Suprapubic skin (tissue), 4 donors: ENCODE data around the gene BOD1L2. TPM values are rescaled to one million over a fixed set of nuclear protein-coding genes. Genes with fewer than 3 reads are reported as not detected.

Source experiments
- DNase-seq, 2 donors: peaks; one replicate each; pipeline ENCODE4 v3.0.0-alpha.2; 2019; ENCODE audit warnings: low spot score in 2 of 2
- H3K27ac ChIP-seq: fragments of 200-600 bp; sonication (generic); one replicate; pipeline ENCODE4 v1.5.1; 2019
- H3K27me3 ChIP-seq: fragments of 200-600 bp; sonication (generic); one replicate; pipeline ENCODE4 v1.5.1; 2019
- H3K36me3 ChIP-seq: fragments of 200-600 bp; sonication (generic); one replicate; pipeline ENCODE4 v1.5.1; 2019
- H3K4me1 ChIP-seq: fragments of 200-600 bp; sonication (generic); one replicate; pipeline ENCODE4 v1.5.1; 2019
- H3K4me3 ChIP-seq: fragments of 200-600 bp; sonication (generic); one replicate; pipeline ENCODE4 v1.5.1; 2019; ENCODE audit warnings: mild to moderate bottlenecking
- H3K9me3 ChIP-seq: fragments of 200-600 bp; sonication (generic); one replicate; pipeline ENCODE4 v1.5.1; 2019
- EP300 ChIP-seq: sonication (generic); formaldehyde crosslinking; IDR thresholded peaks from one replicate; pipeline ENCODE4 v1.6.1; 2017; ENCODE audit warnings: antibody characterized with exemption
- POLR2A ChIP-seq, 2 donors: fragments of 450-650 bp; IDR thresholded peaks; one replicate each; pipeline ENCODE4 v1.6.1; 2017; ENCODE audit warnings: antibody characterized with exemption in 2 of 2, mild to moderate bottlenecking in 2 of 2, moderate library complexity in 2 of 2
- POLR2AphosphoS5 ChIP-seq, 3 donors: sonication (generic); formaldehyde crosslinking; IDR thresholded peaks; one replicate each; pipeline ENCODE4 v1.6.1; 2017; ENCODE audit warnings: antibody characterized with exemption in 3 of 3
- WGBS: methylation state at CpG from one replicate; pipeline ENCODE4 v1.1.5; 2018; 5-methylcytosine and 5-hydroxymethylcytosine counted together
- total RNA-seq, 4 donors: library from RNA; depleted of rRNA; stranded (reverse); fragments of >200 nt; gene quantifications; one replicate each; pipeline ENCODE4 v1.1.0, GENCODE V29; 2016
- TF ChIP-seq, protein P1 (sequence below), 2 donors: fragments of 200-600 bp in 1 of 2; fragments of 450-650 bp in 1 of 2; sonication (generic) in 1 of 2; IDR thresholded peaks; one replicate each; pipeline ENCODE4 v1.5.1; 2016 to 2019; ENCODE audit warnings: antibody characterized with exemption in 2 of 2, mild to moderate bottlenecking in 1 of 2, moderate library complexity in 1 of 2

Gene BOD1L2
- total RNA-seq, 4 donors from 2014 or later: not detected

DNA sequence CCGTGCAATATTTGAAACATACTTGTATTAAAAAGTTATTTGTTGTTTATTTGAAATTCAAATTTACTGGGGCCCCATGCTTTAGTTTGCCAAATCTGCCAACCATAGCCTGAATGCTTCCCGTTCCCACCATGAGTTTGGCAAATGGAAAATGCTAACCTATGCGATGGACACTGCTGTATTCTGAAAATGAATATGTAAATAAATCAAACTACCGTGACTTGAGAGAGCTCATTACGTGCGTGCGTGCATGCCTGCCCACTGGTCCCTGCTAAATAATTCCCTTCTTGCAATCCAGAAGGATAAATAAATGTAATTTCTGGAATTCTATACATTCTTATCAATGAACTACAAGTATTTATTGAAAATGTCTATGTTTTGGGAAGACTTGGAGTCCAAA is 3.2 kb downstream of the BOD1L2 start:
- H3K4me3 ChIP-seq: no peak overlapping the region
- no peaks in the 10 kb centered on the region for H3K36me3 ChIP-seq
- peaks cover 3% of the 10 kb centered on the region for H3K27me3 ChIP-seq
- H3K4me1 ChIP-seq: peaks cover 8% of the 10 kb centered on the region
- 63% methylated on average over 7 of the region's 7 CpGs for WGBS
- H3K27ac ChIP-seq: no peak overlapping the region
- no peak for TF ChIP-seq POLR2A (IDR thresholded peaks at IDR 0.05)
- no peak for TF ChIP-seq EP300
- TF ChIP-seq, protein P1, sequence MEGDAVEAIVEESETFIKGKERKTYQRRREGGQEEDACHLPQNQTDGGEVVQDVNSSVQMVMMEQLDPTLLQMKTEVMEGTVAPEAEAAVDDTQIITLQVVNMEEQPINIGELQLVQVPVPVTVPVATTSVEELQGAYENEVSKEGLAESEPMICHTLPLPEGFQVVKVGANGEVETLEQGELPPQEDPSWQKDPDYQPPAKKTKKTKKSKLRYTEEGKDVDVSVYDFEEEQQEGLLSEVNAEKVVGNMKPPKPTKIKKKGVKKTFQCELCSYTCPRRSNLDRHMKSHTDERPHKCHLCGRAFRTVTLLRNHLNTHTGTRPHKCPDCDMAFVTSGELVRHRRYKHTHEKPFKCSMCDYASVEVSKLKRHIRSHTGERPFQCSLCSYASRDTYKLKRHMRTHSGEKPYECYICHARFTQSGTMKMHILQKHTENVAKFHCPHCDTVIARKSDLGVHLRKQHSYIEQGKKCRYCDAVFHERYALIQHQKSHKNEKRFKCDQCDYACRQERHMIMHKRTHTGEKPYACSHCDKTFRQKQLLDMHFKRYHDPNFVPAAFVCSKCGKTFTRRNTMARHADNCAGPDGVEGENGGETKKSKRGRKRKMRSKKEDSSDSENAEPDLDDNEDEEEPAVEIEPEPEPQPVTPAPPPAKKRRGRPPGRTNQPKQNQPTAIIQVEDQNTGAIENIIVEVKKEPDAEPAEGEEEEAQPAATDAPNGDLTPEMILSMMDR (IDR thresholded peaks at IDR 0.05): no peak
- TF ChIP-seq POLR2AphosphoS5 (IDR thresholded peaks at IDR 0.05): no peak
- no peaks in the 10 kb centered on the region for H3K9me3 ChIP-seq
- no peak for DNase-seq

DNA sequence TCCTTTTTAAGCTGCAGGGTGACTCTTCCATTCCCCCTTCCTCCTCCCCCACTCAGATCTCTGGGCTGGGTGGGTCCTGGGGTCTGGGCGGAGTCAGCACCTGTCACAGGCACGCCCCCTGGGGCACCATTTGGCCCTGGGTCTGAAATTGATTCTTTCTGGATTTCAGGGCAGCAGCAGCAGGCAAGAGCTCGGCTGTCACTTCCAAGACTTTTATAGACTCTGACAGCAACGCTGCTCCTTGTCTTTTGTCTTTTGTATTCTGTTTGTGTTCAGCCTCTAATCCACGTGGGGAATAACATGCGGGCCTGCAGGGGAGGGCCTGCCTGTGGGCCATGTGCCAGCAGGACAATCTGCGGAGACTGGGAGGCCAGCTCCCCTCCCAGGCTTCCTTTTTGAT is 3.9 kb downstream of the BOD1L2 start:
- Histone ChIP-seq H3K27ac (no peak overlapping the region), H3K9me3 (no peaks in the 10 kb centered on the region), H3K4me1 (peaks cover 8% of the 10 kb centered on the region), H3K27me3 (peaks cover 3% of the 10 kb centered on the region), H3K4me3 (no peak overlapping the region), H3K36me3 (no peaks in the 10 kb centered on the region)
- TF ChIP-seq, protein P1 (IDR thresholded peaks at IDR 0.05): no peak
- no peak for TF ChIP-seq POLR2AphosphoS5 (IDR thresholded peaks at IDR 0.05)
- no peak for TF ChIP-seq POLR2A (IDR thresholded peaks at IDR 0.05)
- TF ChIP-seq EP300: no peak
- DNase-seq: no peak
- WGBS: 6% methylated on average over 7 of the region's 7 CpGs

DNA sequence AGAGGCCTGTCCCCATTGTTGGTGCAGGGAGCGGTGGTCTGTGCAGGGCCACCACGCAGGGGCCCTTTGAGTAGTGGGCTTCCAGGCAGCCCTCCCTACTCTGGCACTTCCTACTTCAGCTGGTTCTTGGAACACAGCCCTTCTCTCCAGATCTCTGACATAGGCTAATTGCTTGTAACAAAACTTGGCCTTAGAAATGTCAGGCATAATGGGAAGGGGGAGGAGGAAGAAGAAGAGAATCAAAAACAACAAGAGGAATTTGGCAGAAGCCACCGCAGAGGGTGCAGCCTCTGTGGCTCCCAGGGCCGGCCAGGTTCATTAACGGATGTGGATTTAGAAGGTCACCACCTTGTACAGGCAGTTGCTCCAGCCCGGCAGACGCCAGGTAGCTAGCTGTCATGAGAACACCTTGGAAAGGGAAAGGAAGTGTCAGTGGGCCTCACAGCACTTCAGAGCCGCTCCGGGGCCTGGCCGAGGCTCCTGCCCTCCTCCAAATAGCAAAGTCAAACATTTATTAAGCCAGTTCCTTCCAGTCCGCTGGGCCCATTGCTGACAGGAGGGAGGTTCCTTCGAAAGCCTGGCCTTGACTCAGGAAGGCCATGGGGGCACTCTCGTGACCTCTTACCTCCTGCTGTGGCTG is 7.4 kb downstream of the BOD1L2 start:
- H3K27me3 ChIP-seq: peaks cover 3% of the 10 kb centered on the region
- H3K36me3 ChIP-seq: no peaks in the 10 kb centered on the region
- TF ChIP-seq, protein P1 (IDR thresholded peaks at IDR 0.05): no peak
- TF ChIP-seq EP300 (no peak), POLR2AphosphoS5 (IDR thresholded peaks at IDR 0.05) (no peak), POLR2A (IDR thresholded peaks at IDR 0.05) (no peak)
- peaks cover 8% of the 10 kb centered on the region for H3K4me1 ChIP-seq
- H3K9me3 ChIP-seq: no peaks in the 10 kb centered on the region
- no peak overlapping the region for H3K27ac ChIP-seq
- no peak for DNase-seq
- WGBS: 70% methylated on average over 13 of the region's 13 CpGs
- no peak overlapping the region for H3K4me3 ChIP-seq

DNA sequence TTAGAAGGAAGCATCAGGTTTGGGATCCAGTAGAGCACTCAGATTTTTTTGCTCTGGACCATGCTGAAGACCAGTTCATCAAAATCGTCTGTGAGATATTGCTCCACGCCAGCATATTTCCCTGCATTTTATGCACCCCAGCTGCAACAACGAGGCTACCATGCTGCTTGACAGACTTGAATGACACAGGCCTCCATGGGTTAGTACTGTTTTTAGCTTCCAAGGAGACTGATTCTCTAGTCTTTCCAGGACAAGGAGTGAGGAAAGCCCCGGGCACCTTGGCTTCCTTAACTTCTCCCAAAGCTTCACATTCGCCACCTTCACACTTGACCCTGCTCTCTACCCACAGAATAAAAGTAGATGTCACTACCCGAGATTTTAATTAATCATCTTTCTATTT is 17.5 kb downstream of the BOD1L2 start:
- 76% methylated on average over 6 of the region's 6 CpGs for WGBS
- TF ChIP-seq EP300: no peak
- TF ChIP-seq, protein P1 (IDR thresholded peaks at IDR 0.05): no peak
- no peak for TF ChIP-seq POLR2AphosphoS5 (IDR thresholded peaks at IDR 0.05)
- no peak for TF ChIP-seq POLR2A (IDR thresholded peaks at IDR 0.05)
- no peak for DNase-seq

DNA sequence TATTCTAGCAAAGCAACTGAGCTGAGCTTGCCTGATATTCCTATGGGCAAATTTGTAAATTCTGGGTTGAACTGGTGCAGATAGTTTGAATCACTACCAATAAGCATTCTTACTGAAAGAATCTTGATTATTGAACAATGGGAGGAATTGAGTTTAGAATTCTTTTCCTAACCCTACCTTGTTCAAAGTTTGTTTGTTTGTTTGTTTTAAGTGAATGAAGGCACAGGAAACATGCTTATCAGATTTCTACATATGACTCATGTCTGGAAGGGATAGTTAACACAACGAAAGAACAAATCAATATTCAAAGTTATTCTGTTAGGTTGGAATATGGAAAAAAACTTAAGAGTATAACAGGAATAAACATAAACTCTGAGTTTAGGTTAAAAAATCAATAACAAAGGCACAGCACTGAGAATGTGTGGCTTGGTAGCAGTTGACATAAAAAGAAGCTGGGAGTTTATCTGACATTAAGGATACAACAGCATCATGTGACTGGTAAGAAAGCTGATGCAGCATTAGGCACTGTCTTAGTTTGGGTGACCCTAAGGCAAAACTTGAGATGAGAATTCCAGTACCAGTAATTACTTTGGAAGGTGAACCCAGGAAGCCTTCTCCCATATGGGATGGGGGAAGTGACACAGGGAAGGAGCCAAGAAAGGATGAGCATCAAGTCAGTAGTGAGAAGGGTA is 20.9 kb downstream of the BOD1L2 start:
- no peak overlapping the region for H3K4me3 ChIP-seq
- 61% methylated on average over 1 of the region's 1 CpG for WGBS
- no peaks in the 10 kb centered on the region for H3K27me3 ChIP-seq
- H3K9me3 ChIP-seq: no peaks in the 10 kb centered on the region
- no peak for DNase-seq
- no peak overlapping the region for H3K27ac ChIP-seq
- no peaks in the 10 kb centered on the region for H3K4me1 ChIP-seq
- H3K36me3 ChIP-seq: no peaks in the 10 kb centered on the region
- TF ChIP-seq, protein P1 (IDR thresholded peaks at IDR 0.05): no peak
- TF ChIP-seq EP300: no peak
- no peak for TF ChIP-seq POLR2AphosphoS5 (IDR thresholded peaks at IDR 0.05)
- TF ChIP-seq POLR2A (IDR thresholded peaks at IDR 0.05): no peak

More for the DNA sequence above, 17.5 kb downstream of the BOD1L2 start:
- no peak overlapping the region for H3K4me3 ChIP-seq
- H3K9me3 ChIP-seq: no peaks in the 10 kb centered on the region
- H3K27me3 ChIP-seq: no peaks in the 10 kb centered on the region
- H3K27ac ChIP-seq: no peak overlapping the region
- no peaks in the 10 kb centered on the region for H3K4me1 ChIP-seq
- no peaks in the 10 kb centered on the region for H3K36me3 ChIP-seq
